RWPE2 (cell line): Measurements from ENCODE around the gene XBP1.

Experiments
- ATAC-seq: fragments of 200-7000 bp; cut with Tn5 transposase; 3 replicates; pipeline ENCODE4 v1.9.1; 2021; ENCODE audit warnings: low read depth
- DNase-seq: peaks from one replicate; pipeline ENCODE4 v3.0.0-alpha.2; 2020; ENCODE audit warnings: low spot score
- H3K27ac ChIP-seq: fragments of 450-650 bp; 2 replicates; pipeline ENCODE4 v1.5.1; 2017; ENCODE audit warnings: mild to moderate bottlenecking; ENCODE audit not compliant: poor library complexity, severe bottlenecking
- H3K27me3 ChIP-seq: fragments of 250-450 bp; sonication (Bioruptor Pico); 2 replicates; pipeline ENCODE4 v1.5.1; 2021; ENCODE audit warnings: mild to moderate bottlenecking, moderate library complexity; ENCODE audit not compliant: insufficient read depth, poor library complexity, severe bottlenecking
- H3K36me3 ChIP-seq: fragments of 250-450 bp; sonication (Bioruptor Pico); 2 replicates; pipeline ENCODE4 v1.5.1; 2020; ENCODE audit warnings: low read depth, mild to moderate bottlenecking, moderate library complexity
- H3K4me1 ChIP-seq: fragments of 250-450 bp; sonication (Bioruptor Pico); 2 replicates; pipeline ENCODE4 v1.5.1; 2021; ENCODE audit warnings: mild to moderate bottlenecking, moderate library complexity; ENCODE audit not compliant: insufficient read depth, poor library complexity, severe bottlenecking
- H3K4me3 ChIP-seq: fragments of 250-450 bp; sonication (Bioruptor Pico); 2 replicates; pipeline ENCODE4 v1.5.1; 2021; ENCODE audit warnings: mild to moderate bottlenecking, moderate library complexity; ENCODE audit not compliant: severe bottlenecking
- H3K9me3 ChIP-seq: fragments of 250-450 bp; sonication (Bioruptor Pico); 2 replicates; pipeline ENCODE4 v1.5.1; 2021; ENCODE audit warnings: mild to moderate bottlenecking, moderate library complexity; ENCODE audit not compliant: severe bottlenecking
- CTCF ChIP-seq: fragments of 450-650 bp; IDR thresholded peaks from one replicate; pipeline ENCODE4 v1.5.1; 2017; ENCODE audit warnings: mild to moderate bottlenecking, moderate library complexity; ENCODE audit not compliant: poor library complexity, severe bottlenecking

XBP1 gene

GRCh38 chr22:28838971-28839370 is 38.6 kb upstream of the XBP1 start:
- ATAC-seq (no peak), DNase-seq (no peak)
- Histone ChIP-seq H3K27me3 (no peaks in the 10 kb centered on the region), H3K36me3 (no peaks in the 10 kb centered on the region), H3K4me3 (no peak overlapping the region), H3K27ac (no peak overlapping the region), H3K9me3 (no peaks in the 10 kb centered on the region), H3K4me1 (no peaks in the 10 kb centered on the region)
- no peak for TF ChIP-seq CTCF

DNA sequence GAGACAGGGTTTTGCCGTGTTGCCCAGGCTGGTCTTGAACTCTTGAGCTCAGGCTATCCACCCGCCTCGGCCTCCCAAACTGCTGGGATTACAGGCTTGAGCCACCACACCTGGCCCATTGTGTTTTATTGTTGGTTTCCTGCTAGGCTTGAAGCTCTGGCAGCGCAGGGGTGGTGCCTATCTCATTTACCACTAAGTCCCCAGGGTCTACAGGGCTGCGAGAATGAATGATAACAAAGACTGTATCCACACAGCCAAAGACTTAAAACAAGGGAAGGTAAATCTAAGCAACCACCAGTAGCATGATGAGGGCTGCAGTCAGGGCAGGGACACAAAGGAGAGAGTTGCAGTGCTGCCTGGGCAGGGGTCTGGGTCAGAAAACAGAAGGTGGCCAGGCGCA is 37.3 kb upstream of the XBP1 start:
- H3K9me3 ChIP-seq: no peaks in the 10 kb centered on the region
- no peak for TF ChIP-seq CTCF
- H3K4me1 ChIP-seq: no peaks in the 10 kb centered on the region
- DNase-seq (no peak), ATAC-seq (no peak)
- no peaks in the 10 kb centered on the region for H3K27me3 ChIP-seq
- H3K4me3 ChIP-seq: no peak overlapping the region
- H3K36me3 ChIP-seq: no peaks in the 10 kb centered on the region
- no peak overlapping the region for H3K27ac ChIP-seq

DNA sequence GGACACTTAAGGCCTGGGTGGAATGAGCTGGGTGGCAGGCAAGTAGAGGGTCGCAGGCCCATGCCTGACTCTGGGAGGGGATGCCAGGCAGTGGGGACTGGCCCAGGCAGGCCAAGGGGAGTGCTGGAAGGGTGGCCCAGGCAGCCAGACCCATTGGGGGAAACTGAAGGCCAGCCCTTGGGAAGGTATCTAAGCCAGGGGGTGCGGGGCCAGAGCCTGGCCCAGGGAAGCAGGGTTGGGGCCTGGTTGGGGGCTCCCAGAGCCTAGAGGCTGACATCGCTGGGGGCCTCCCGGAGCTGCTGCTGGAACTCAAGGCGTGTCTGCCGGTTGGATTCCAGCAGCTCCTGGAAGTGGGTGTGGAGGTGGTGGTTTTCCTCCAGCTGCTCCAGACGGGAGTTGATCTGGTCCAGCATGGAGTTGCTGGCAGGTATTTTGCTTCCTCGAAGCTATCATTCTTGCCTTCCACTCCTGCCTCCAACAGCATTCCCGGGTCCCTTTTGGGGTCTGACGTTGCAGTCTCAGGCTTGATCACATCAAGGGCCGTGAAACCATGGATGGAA is 35.3 kb upstream of the XBP1 start:
- DNase-seq (no peak), ATAC-seq (no peak)
- Histone ChIP-seq H3K36me3 (no peaks in the 10 kb centered on the region), H3K27ac (no peak overlapping the region), H3K27me3 (no peaks in the 10 kb centered on the region), H3K4me3 (no peak overlapping the region), H3K9me3 (no peaks in the 10 kb centered on the region), H3K4me1 (no peaks in the 10 kb centered on the region)
- TF ChIP-seq CTCF: no peak

DNA sequence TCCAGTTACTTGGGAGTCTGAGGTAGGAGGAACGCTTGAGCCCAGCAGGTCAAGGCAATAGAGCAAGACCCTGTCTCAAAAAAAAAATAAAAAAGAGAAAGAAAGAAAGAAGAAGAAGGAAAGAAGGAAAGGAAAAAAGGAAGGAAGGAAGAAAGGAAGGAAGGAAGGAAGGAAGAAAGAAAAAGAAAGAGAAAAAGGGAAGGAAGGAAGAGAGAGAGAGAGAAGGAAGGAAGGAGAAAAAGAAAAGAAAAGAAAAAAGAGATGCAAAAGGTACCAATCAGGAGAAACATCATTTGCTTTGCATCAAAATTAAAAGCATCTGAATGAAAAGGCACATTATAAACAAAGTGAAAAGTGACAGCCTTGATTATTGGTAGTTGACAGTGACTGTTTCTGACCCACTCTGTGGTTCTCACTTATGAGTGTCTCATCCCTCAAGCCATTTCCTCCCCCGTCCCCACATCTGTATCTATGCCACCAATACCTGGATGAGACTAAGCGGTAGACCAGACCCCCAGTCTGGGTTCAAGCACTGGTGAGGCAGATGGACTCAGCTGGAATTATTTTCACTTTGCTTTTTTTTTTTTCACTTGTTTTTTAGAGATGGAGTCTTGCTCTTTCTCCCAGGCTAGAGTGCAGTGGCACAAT is 33.0 kb upstream of the XBP1 start:
- Histone ChIP-seq H3K4me3 (no peak overlapping the region), H3K4me1 (no peaks in the 10 kb centered on the region), H3K27me3 (no peaks in the 10 kb centered on the region), H3K27ac (no peak overlapping the region), H3K36me3 (no peaks in the 10 kb centered on the region), H3K9me3 (no peaks in the 10 kb centered on the region)
- no peak for TF ChIP-seq CTCF
- no peak for DNase-seq
- no peak for ATAC-seq

DNA sequence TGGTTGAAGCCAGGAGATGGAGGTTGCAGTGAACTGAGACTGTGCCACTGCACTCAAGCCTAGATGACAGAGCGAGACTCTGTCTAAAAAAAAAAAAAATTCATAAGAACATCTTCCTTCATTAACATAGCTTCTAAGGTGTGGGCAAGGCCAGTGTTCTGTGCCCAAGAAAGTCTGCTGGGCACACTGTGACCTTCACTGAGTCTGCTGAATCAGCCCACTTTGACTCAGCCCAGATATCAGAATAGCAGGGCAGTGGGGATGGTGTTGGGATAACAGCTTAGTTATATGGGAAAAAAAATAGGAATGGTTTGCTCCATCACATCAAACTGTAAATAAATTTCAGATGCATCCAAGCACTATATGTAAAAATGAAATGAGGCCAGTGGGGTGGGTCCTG is 32.4 kb upstream of the XBP1 start:
- no peaks in the 10 kb centered on the region for H3K36me3 ChIP-seq
- H3K27me3 ChIP-seq: no peaks in the 10 kb centered on the region
- H3K4me1 ChIP-seq: no peaks in the 10 kb centered on the region
- no peak overlapping the region for H3K4me3 ChIP-seq
- H3K27ac ChIP-seq: no peak overlapping the region
- ATAC-seq: no peak
- DNase-seq: no peak
- no peak for TF ChIP-seq CTCF
- no peaks in the 10 kb centered on the region for H3K9me3 ChIP-seq
